ENCODE data around the gene ZP3. TPM values are rescaled to one million over a fixed set of nuclear protein-coding genes. Genes with fewer than 3 reads are reported as not detected.
A peak's percentile ranks its signal among the peaks of the same experiment; 100 is the strongest.
"Not testable (repeated sequence)": the region's sequence is repeated elsewhere in the genome, so short reads cannot be mapped to it uniquely, and the experiment has no call there.

The ZP3 gene
- total RNA-seq, 2 donors from 2014 or later, result 4.8 to 13.9 TPM

- no peak for DNase-seq
- no peaks in the 10 kb centered on the region for H3K4me1 ChIP-seq
- H3K27ac ChIP-seq, result no peak overlapping the region
- H3K9me3 ChIP-seq, result no peaks in the 10 kb centered on the region
- TF ChIP-seq CTCF (IDR thresholded peaks at IDR 0.05), result no peak
- no peaks in the 10 kb centered on the region for H3K27me3 ChIP-seq
- intact Hi-C loops (cut with DNase I), result no loop called here
- H3K4me3 ChIP-seq, result no peak overlapping the region
- H3K36me3 ChIP-seq, result no peaks in the 10 kb centered on the region
- H3K9ac ChIP-seq (ENCODE audit: low read depth in 2 of 2, low read length in 2 of 2), result no peak overlapping the region
These were observed 4.4 kb downstream of the ZP3 start for GRCh38 chr7:76428868-76429805.

DNA sequence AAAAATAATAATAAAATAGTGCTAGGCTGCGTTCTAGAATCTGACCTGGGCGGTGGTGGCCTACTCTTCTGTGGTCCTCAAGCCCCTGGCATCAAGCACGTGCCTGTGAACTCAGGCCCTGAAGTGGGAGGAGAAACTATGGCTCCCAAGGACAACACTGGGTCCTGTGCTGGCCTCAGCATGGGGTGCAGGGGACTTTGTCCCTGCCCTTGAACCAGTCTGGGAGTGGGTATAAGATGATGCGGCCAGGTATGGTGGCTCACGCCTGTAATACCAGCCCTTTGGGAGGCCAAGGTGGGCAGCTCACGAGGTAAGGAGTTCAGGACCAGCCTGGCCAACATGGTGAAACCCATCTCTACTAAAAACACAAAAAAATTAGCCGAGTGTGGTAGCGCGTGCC lies 5.5 kb downstream of the ZP3 start:
- no peak for TF ChIP-seq CTCF (IDR thresholded peaks at IDR 0.05)
- H3K4me3 ChIP-seq, result no peak overlapping the region
- H3K9ac ChIP-seq (ENCODE audit: low read depth in 2 of 2, low read length in 2 of 2), result no peak overlapping the region
- H3K27me3 ChIP-seq, result no peaks in the 10 kb centered on the region
- DNase-seq, result no peak
- intact Hi-C loops (cut with DNase I), result no loop called here
- H3K9me3 ChIP-seq, result no peaks in the 10 kb centered on the region
- no peak overlapping the region for H3K27ac ChIP-seq
- H3K36me3 ChIP-seq, result no peaks in the 10 kb centered on the region
- H3K4me1 ChIP-seq, result no peaks in the 10 kb centered on the region

DNA sequence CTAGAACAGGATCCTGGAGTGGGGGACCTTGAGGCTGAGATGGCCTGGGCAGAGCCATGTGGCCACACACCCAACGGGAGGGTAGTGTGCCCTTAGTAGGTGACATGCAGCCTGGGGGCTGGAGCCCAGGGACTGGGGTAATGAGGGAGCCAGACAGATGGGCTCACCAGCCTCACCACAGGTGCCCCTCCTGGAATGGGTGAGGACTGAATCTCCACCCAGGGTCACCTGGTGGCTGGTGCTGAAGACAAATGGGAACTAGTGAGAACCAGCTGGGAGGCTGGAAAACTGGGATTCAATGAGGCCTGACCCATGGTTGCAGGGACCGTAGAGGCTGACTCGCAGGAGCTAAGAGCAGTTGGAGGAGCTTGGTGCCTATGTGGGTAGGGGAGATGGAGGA lies 6.1 kb downstream of the ZP3 start:
- no peak overlapping the region for H3K9ac ChIP-seq (ENCODE audit: low read depth in 2 of 2, low read length in 2 of 2)
- DNase-seq, result no peak
- H3K27ac ChIP-seq, result no peak overlapping the region
- no peaks in the 10 kb centered on the region for H3K9me3 ChIP-seq
- no peak for TF ChIP-seq CTCF (IDR thresholded peaks at IDR 0.05)
- H3K4me3 ChIP-seq, result no peak overlapping the region
- intact Hi-C loops (cut with DNase I), result no loop called here
- no peaks in the 10 kb centered on the region for H3K27me3 ChIP-seq
- no peaks in the 10 kb centered on the region for H3K4me1 ChIP-seq
- no peaks in the 10 kb centered on the region for H3K36me3 ChIP-seq

- H3K27me3 ChIP-seq; H3K4me1 ChIP-seq; intact Hi-C loops (cut with DNase I); H3K36me3 ChIP-seq; H3K4me3 ChIP-seq; H3K27ac ChIP-seq; H3K9me3 ChIP-seq; H3K9ac ChIP-seq (ENCODE audit: low read depth in 2 of 2, low read length in 2 of 2): not testable (repeated sequence)
- peak; percentile 81 for DNase-seq
- peak; percentile 42 for TF ChIP-seq CTCF (IDR thresholded peaks at IDR 0.05)
These were observed 13.1 kb downstream of the ZP3 start for GRCh38 chr7:76437873-76438272.

- DNase-seq; H3K4me1 ChIP-seq; H3K27ac ChIP-seq; H3K27me3 ChIP-seq; H3K4me3 ChIP-seq; H3K36me3 ChIP-seq; H3K9ac ChIP-seq (ENCODE audit: low read depth in 2 of 2, low read length in 2 of 2); H3K9me3 ChIP-seq; intact Hi-C loops (cut with DNase I): not testable (repeated sequence)
These were observed 14.6 kb downstream of the ZP3 start for GRCh38 chr7:76439120-76439888.

DNA sequence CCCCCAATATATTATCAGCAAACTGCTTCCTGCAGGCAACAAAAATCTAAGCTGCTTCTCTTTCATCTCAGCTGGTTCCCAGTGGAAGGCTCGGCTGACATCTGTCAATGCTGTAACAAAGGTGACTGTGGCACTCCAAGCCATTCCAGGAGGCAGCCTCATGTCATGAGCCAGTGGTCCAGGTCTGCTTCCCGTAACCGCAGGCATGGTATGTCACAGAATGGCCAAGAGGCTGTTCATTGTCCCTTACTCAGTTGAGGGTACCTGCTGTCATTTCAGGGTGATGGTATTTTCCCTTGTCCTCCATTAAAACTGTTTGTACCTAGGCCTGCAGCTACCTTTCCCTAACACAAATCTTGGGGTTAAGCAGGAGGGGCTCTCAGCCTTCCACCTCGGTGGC lies 15.7 kb downstream of the ZP3 start:
- intact Hi-C loops (cut with DNase I); H3K27ac ChIP-seq; H3K9me3 ChIP-seq; DNase-seq; H3K4me1 ChIP-seq; H3K27me3 ChIP-seq; H3K9ac ChIP-seq (ENCODE audit: low read depth in 2 of 2, low read length in 2 of 2); H3K36me3 ChIP-seq; H3K4me3 ChIP-seq: not testable (repeated sequence)

- intact Hi-C loops (cut with DNase I); H3K27ac ChIP-seq; H3K4me3 ChIP-seq; H3K27me3 ChIP-seq; H3K9me3 ChIP-seq; H3K4me1 ChIP-seq; H3K36me3 ChIP-seq; DNase-seq; H3K9ac ChIP-seq (ENCODE audit: low read depth in 2 of 2, low read length in 2 of 2): not testable (repeated sequence)
These were observed 17.0 kb downstream of the ZP3 start for GRCh38 chr7:76441792-76442191.

DNA sequence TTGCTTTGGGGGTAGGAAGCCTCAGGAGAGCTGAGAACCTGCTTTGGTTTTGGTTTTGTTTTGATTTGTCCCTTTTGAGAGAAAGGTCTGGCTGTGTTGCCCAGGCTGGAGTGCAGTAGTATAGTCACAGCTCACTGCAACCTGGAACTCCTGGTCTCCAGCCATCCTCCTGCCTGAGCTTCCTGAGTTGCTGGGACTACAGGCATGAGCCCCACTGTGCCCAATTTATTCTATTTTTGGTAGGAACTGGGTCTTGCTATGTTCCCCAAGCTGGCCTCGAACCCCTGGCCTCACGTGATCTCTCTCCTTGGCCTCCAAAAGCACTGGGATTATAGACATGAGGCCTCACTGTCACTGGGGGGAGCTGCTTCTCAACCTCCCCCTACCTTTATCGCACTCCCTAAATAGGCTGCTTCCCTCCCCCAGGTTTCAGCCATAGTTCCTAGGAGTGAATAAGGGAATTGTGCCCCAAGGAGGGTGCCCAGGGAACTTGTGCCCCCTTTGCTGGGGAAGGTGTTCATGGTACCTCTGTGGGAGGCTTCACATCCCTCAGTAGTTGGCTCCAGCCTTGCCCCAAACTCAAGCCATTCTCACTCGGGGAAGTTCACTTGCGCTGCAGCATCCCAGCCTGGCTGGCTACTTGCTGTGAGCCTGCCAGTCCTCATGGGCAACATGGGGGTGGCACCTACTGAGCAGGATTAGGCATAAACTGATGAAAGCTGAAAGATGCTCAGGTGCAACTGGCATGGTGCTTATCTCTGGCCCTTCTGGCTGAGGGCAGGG lies 18.1 kb downstream of the ZP3 start:
- H3K4me1 ChIP-seq; DNase-seq; intact Hi-C loops (cut with DNase I); H3K27ac ChIP-seq; H3K27me3 ChIP-seq; H3K4me3 ChIP-seq; H3K9me3 ChIP-seq; H3K36me3 ChIP-seq; H3K9ac ChIP-seq (ENCODE audit: low read depth in 2 of 2, low read length in 2 of 2): not testable (repeated sequence)

DNA sequence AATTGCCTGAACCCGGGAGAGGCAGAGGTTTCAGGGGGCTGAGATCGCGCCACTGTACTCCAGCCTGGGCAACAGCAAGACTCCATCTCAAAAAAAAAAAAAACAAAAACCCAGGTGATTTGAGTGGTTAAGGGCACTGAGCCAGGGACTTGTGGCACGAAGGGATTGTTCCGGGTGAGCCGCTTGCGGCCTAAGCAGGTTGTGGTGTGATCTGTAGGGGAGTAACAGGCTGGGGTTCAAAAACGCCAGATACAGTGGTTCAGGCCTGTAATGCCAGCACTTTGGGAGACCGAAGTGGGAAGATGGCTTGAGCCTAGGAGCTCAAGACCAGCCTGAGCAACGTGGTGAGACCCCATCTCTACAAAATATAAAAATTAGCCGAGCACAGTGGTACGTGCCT lies 19.1 kb downstream of the ZP3 start:
- H3K36me3 ChIP-seq; intact Hi-C loops (cut with DNase I); DNase-seq; H3K4me1 ChIP-seq; H3K27me3 ChIP-seq; H3K9ac ChIP-seq (ENCODE audit: low read depth in 2 of 2, low read length in 2 of 2); H3K27ac ChIP-seq; H3K9me3 ChIP-seq; H3K4me3 ChIP-seq: not testable (repeated sequence)

All from colonic mucosa (tissue), 4 donors.